ENCODE measurements around the gene BSN. TPM values are rescaled to one million over a fixed set of nuclear protein-coding genes. Genes with fewer than 3 reads are reported as not detected.

BSN gene
- total RNA-seq, 1 donor from 2014 or later = 4.0 TPM

GRCh38 chr3:49650177-49650576, 95.9 kb downstream of the BSN start:
- DNase-seq (ENCODE audit: extremely low spot score, unreplicated experiment) = no peak
- no peak overlapping the region for H3K4me3 Mint-ChIP-seq
- H3K27ac Mint-ChIP-seq = no peak overlapping the region
- H3K9me3 Mint-ChIP-seq = no peaks in the 10 kb centered on the region
- peaks cover 5% of the 10 kb centered on the region for H3K4me1 Mint-ChIP-seq (ENCODE audit: unreplicated experiment)
- no peak for TF ChIP-seq CTCF (conservative IDR thresholded peaks at IDR 0.05)
- no peaks in the 10 kb centered on the region for H3K36me3 Mint-ChIP-seq
- H3K27me3 Mint-ChIP-seq = no peaks in the 10 kb centered on the region

- TF ChIP-seq CTCF (conservative IDR thresholded peaks at IDR 0.05) = no peak
- DNase-seq (ENCODE audit: extremely low spot score, unreplicated experiment) = no peak
- H3K4me1 Mint-ChIP-seq (ENCODE audit: unreplicated experiment) = peaks cover 5% of the 10 kb centered on the region
- H3K9me3 Mint-ChIP-seq = no peaks in the 10 kb centered on the region
- H3K27ac Mint-ChIP-seq = no peak overlapping the region
- no peak overlapping the region for H3K4me3 Mint-ChIP-seq
- H3K27me3 Mint-ChIP-seq = no peaks in the 10 kb centered on the region
- H3K36me3 Mint-ChIP-seq = no peaks in the 10 kb centered on the region
These were observed 96.4 kb downstream of the BSN start for GRCh38 chr3:49650637-49651036.

- H3K9me3 Mint-ChIP-seq = no peaks in the 10 kb centered on the region
- peaks cover 5% of the 10 kb centered on the region for H3K4me1 Mint-ChIP-seq (ENCODE audit: unreplicated experiment)
- H3K36me3 Mint-ChIP-seq = no peaks in the 10 kb centered on the region
- TF ChIP-seq CTCF (conservative IDR thresholded peaks at IDR 0.05) = no peak
- DNase-seq (ENCODE audit: extremely low spot score, unreplicated experiment) = no peak
- H3K4me3 Mint-ChIP-seq = no peak overlapping the region
- no peaks in the 10 kb centered on the region for H3K27me3 Mint-ChIP-seq
- no peak overlapping the region for H3K27ac Mint-ChIP-seq
These were observed 98.1 kb downstream of the BSN start for GRCh38 chr3:49652218-49652902.

GRCh38 chr3:49652903-49653415, 98.7 kb downstream of the BSN start:
- Mint-ChIP-seq H3K27ac (no peak overlapping the region), H3K27me3 (no peaks in the 10 kb centered on the region), H3K36me3 (no peaks in the 10 kb centered on the region), H3K9me3 (no peaks in the 10 kb centered on the region), H3K4me3 (no peak overlapping the region), H3K4me1 (ENCODE audit: unreplicated experiment) (peaks cover 5% of the 10 kb centered on the region)
- no peak for TF ChIP-seq CTCF (conservative IDR thresholded peaks at IDR 0.05)
- no peak for DNase-seq (ENCODE audit: extremely low spot score, unreplicated experiment)

GRCh38 chr3:49653621-49654020, 99.3 kb downstream of the BSN start:
- no peak for TF ChIP-seq CTCF (conservative IDR thresholded peaks at IDR 0.05)
- H3K4me1 Mint-ChIP-seq (ENCODE audit: unreplicated experiment) = peaks cover 9% of the 10 kb centered on the region
- H3K9me3 Mint-ChIP-seq = no peaks in the 10 kb centered on the region
- H3K4me3 Mint-ChIP-seq = no peak overlapping the region
- no peak for DNase-seq (ENCODE audit: extremely low spot score, unreplicated experiment)
- no peaks in the 10 kb centered on the region for H3K36me3 Mint-ChIP-seq
- no peaks in the 10 kb centered on the region for H3K27me3 Mint-ChIP-seq
- no peak overlapping the region for H3K27ac Mint-ChIP-seq

Data from type B pancreatic cell (in vitro differentiated cells).